OCI-M2 (cell line): ENCODE measurements around the gene MT1A.

ENCODE experiments used
- DNase-seq: peaks from one replicate; lab custom pipeline; 2025; ENCODE audit not compliant: unreplicated experiment; lab: John Stamatoyannopoulos, UW

MT1A gene

GRCh38 chr16:56630134-56630533 lies 8.3 kb upstream of the MT1A start:
- DNase-seq = no peak

GRCh38 chr16:56631197-56631596 lies 7.3 kb upstream of the MT1A start:
- DNase-seq = no peak

- DNase-seq = no peak
Observed at GRCh38 chr16:56631832-56632155, 6.7 kb upstream of the MT1A start.

GRCh38 chr16:56632156-56632847 lies 6.2 kb upstream of the MT1A start, which contains the start of gene MT1M:
Gene MT1M, plus strand, starts transcription at chr16:56632659. Its CDS starts 73 bp downstream, at chr16:56632732.
- no peak for DNase-seq

- no peak for DNase-seq
Observed at GRCh38 chr16:56632848-56633365, 5.6 kb upstream of the MT1A start.

- DNase-seq = no peak
Observed at GRCh38 chr16:56633535-56633934, 4.9 kb upstream of the MT1A start.

- no peak for DNase-seq
Observed at GRCh38 chr16:56634715-56635440, 3.6 kb upstream of the MT1A start.

GRCh38 chr16:56635441-56635967 lies 3.0 kb upstream of the MT1A start:
- DNase-seq = no peak

- no peak for DNase-seq
Observed at GRCh38 chr16:56636616-56637413, 1.7 kb upstream of the MT1A start.

GRCh38 chr16:56639045-56639444 lies 579 bp downstream of the MT1A start:
- DNase-seq = no peak

GRCh38 chr16:56640076-56640475 lies 1.6 kb downstream of the MT1A start:
- no peak for DNase-seq

- no peak for DNase-seq
Observed at GRCh38 chr16:56641166-56641565, 2.7 kb downstream of the MT1A start.

GRCh38 chr16:56643080-56643778 lies 4.8 kb downstream of the MT1A start:
- no peak for DNase-seq

GRCh38 chr16:56643833-56644232 lies 5.4 kb downstream of the MT1A start:
- no peak for DNase-seq

- DNase-seq = no peak
Observed at GRCh38 chr16:56645311-56645710, 6.8 kb downstream of the MT1A start.

- no peak for DNase-seq
Observed at GRCh38 chr16:56645838-56646237, 7.4 kb downstream of the MT1A start.

- DNase-seq = no peak
Observed at GRCh38 chr16:56647641-56648431, 9.4 kb downstream of the MT1A start.

- DNase-seq = no peak
Observed at GRCh38 chr16:56649271-56649670, 10.8 kb downstream of the MT1A start.

- no peak for DNase-seq
Observed at GRCh38 chr16:56649820-56650219, 11.4 kb downstream of the MT1A start.

GRCh38 chr16:56651586-56651985 lies 13.1 kb downstream of the MT1A start, which contains the start of gene MT1B:
Gene MT1B, plus strand, starts transcription at chr16:56651886. Its CDS starts 68 bp downstream, at chr16:56651954.
- no peak for DNase-seq
